ENCODE results near the gene ABCA5.

DNA sequence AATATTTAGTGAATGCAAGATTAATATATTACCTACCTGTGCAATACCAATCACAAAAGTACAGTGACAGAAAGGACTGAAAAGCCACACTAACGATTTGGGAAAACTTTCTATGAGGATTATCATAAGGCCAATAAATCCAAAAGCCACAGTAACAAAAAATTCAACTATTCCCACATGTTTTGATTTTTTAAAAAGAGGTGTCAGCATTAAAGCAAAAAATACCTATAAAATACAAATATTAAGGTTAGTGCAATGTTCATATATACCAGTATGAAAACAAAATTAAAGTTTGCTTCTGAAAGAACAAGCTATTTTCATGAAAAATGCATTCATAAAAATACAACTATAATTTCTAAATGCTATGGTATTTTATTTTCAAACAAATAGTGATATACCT is 24.3 kb downstream of the ABCA5 start:
- TF ChIP-seq, protein P1, sequence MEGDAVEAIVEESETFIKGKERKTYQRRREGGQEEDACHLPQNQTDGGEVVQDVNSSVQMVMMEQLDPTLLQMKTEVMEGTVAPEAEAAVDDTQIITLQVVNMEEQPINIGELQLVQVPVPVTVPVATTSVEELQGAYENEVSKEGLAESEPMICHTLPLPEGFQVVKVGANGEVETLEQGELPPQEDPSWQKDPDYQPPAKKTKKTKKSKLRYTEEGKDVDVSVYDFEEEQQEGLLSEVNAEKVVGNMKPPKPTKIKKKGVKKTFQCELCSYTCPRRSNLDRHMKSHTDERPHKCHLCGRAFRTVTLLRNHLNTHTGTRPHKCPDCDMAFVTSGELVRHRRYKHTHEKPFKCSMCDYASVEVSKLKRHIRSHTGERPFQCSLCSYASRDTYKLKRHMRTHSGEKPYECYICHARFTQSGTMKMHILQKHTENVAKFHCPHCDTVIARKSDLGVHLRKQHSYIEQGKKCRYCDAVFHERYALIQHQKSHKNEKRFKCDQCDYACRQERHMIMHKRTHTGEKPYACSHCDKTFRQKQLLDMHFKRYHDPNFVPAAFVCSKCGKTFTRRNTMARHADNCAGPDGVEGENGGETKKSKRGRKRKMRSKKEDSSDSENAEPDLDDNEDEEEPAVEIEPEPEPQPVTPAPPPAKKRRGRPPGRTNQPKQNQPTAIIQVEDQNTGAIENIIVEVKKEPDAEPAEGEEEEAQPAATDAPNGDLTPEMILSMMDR (IDR thresholded peaks at IDR 0.05 in 4 of 5, conservative IDR thresholded peaks at IDR 0.05 in 1 of 5), result no peak
- no peak for TF ChIP-seq POLR2A (IDR thresholded peaks at IDR 0.05)

All from gastrocnemius medialis (tissue), 4 donors.